WTC11 (cell line): Measurements from ENCODE around the gene PPP6R3. TPM values are rescaled to one million over a fixed set of nuclear protein-coding genes. Genes with fewer than 3 reads are reported as not detected.

ENCODE experiments used
- ATAC-seq: fragments of 200-7000 bp; cut with Tn5 transposase; 2 replicates; pipeline ENCODE4 v1.10.0; 2021; ENCODE audit warnings: mild to moderate bottlenecking, moderate library complexity
- CTCF ChIA-PET: fragments of 300-600 bp; sonication (Branson Sonifier 250); formaldehyde crosslinking; loops from one replicate; lab custom pipeline; 2021; ENCODE audit warnings: antibody characterized with exemption; lab: Charles Lee
- POLR2A ChIA-PET: fragments of 350-600 bp; sonication (Branson Sonifier 250); formaldehyde crosslinking; loops from one replicate; lab custom pipeline; 2021; ENCODE audit warnings: antibody characterized with exemption; lab: Charles Lee
- DNase-seq: peaks from one replicate; pipeline ENCODE4 v3.0.0; 2021; ENCODE audit warnings: low spot score
- H3K27ac Mint-ChIP-seq: 2 replicates; pipeline ENCODE4 v1.8.0; 2021; ENCODE audit warnings: mixed read lengths
- H3K27me3 Mint-ChIP-seq: 2 replicates; pipeline ENCODE4 v1.8.0; 2021; ENCODE audit warnings: low read depth, mild to moderate bottlenecking, moderate library complexity, mixed read lengths
- H3K36me3 Mint-ChIP-seq: 2 replicates; pipeline ENCODE4 v1.8.0; 2021; ENCODE audit warnings: mixed read lengths
- H3K4me1 Mint-ChIP-seq: 2 replicates; pipeline ENCODE4 v1.8.0; 2022; ENCODE audit warnings: mixed read lengths
- H3K4me3 Mint-ChIP-seq: 2 replicates; pipeline ENCODE4 v1.8.0; 2021; ENCODE audit warnings: mild to moderate bottlenecking, moderate library complexity, mixed read lengths
- H3K9me3 Mint-ChIP-seq: 2 replicates; pipeline ENCODE4 v1.8.0; 2021; ENCODE audit warnings: mixed read lengths
- AFF4 ChIP-seq: sonication (generic); formaldehyde crosslinking; IDR thresholded peaks from 2 replicates; pipeline ENCODE4 v1.8.1; 2023; ENCODE audit warnings: mild to moderate bottlenecking, missing genetic modification reagents, borderline replicate concordance
- IRF2 ChIP-seq: sonication (generic); formaldehyde crosslinking; IDR thresholded peaks from 2 replicates; pipeline ENCODE4 v1.8.0; 2022; ENCODE audit warnings: low read depth, missing genetic modification reagents, borderline replicate concordance
- KAT7 ChIP-seq: sonication (generic); formaldehyde crosslinking; IDR thresholded peaks from 2 replicates; pipeline ENCODE4 v1.8.1; 2023; ENCODE audit warnings: missing genetic modification reagents, mild to moderate bottlenecking, borderline replicate concordance
- PRRX2 ChIP-seq: fragments of 250-450 bp; sonication (Bioruptor Pico); IDR thresholded peaks from 2 replicates; pipeline ENCODE4 v1.8.0; 2021; ENCODE audit warnings: mild to moderate bottlenecking
- ZNF263 ChIP-seq: sonication (generic); formaldehyde crosslinking; IDR thresholded peaks from 2 replicates; pipeline ENCODE4 v1.8.1; 2022; ENCODE audit warnings: low read depth, mild to moderate bottlenecking, moderate library complexity, missing genetic modification reagents
- ZNF396 ChIP-seq: fragments of 250-450 bp; sonication (Bioruptor Pico); IDR thresholded peaks from 2 replicates; pipeline ENCODE4 v1.8.0; 2021; ENCODE audit warnings: mild to moderate bottlenecking, moderate library complexity, borderline replicate concordance
- total RNA-seq: library from RNA; stranded (reverse); gene quantifications from 3 replicates; pipeline ENCODE4 v1.2.3, GENCODE V29; 2021
- TF ChIP-seq, protein P1 (sequence below): sonication (generic); formaldehyde crosslinking; IDR thresholded peaks from 2 replicates; pipeline ENCODE4 v1.8.1; 2023; ENCODE audit warnings: mild to moderate bottlenecking, missing genetic modification reagents
- TF ChIP-seq, protein P2 (sequence below): sonication (generic); formaldehyde crosslinking; IDR thresholded peaks from 2 replicates; pipeline ENCODE4 v1.8.1; 2022; ENCODE audit warnings: low read depth, missing genetic modification reagents, borderline replicate concordance
- TF ChIP-seq, protein P3 (sequence below): sonication (generic); formaldehyde crosslinking; IDR thresholded peaks from 2 replicates; pipeline ENCODE4 v1.8.0; 2022; ENCODE audit warnings: missing genetic modification reagents
- TF ChIP-seq, protein P4 (sequence below): sonication (generic); formaldehyde crosslinking; IDR thresholded peaks from 2 replicates; pipeline ENCODE4 v1.8.0; 2023; ENCODE audit warnings: missing genetic modification reagents, mild to moderate bottlenecking, borderline replicate concordance

Gene PPP6R3
- total RNA-seq, 1 experiment from 2014 or later, result 138 TPM

DNA sequence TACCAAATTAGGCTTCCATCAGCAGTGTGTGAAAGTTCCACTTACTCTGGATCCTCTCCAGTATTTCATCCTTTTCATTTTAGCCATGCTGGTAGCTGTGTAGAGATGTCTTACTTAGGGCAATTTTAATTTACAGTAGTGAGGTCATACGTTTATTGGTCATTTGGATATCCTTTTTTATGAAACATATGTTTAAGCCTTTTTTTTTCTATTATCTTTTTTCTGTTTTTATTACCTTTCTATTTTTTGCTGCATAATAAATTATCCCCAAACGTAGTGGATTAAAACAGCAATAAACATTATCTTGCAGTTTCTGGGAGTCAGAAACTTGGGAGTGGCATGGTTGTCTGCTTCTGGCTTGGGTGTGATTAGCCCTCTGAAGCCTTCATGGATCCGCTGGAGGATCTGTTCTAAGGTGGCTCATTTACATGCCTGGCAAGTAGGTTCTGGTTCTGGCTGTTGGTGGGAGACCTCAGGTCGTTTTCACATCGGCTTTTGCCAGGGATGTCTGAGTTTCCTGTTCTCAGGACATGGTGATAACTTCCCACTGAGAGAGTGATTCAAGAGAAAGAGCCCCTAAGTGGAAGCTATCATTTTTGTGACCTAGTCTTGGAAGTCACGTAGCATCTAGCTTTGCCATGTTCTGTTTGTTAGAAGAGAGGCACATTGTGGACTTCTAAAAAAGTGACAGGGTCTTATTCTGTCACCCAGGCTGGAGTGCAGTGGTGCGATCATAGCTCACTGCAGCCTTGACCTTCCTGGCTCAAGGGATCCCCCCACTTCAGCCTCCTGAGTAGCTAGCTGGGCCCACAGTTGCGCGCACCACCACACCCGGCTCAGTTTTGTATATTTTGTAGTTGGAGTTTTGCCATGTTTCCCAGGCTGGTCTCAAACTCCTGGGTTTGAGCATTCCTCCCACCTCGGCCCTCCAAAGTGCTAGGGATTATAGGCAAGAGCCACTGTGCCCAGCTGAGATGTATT lies 38.6 kb downstream of the PPP6R3 start (continued):
- TF ChIP-seq, protein P1, sequence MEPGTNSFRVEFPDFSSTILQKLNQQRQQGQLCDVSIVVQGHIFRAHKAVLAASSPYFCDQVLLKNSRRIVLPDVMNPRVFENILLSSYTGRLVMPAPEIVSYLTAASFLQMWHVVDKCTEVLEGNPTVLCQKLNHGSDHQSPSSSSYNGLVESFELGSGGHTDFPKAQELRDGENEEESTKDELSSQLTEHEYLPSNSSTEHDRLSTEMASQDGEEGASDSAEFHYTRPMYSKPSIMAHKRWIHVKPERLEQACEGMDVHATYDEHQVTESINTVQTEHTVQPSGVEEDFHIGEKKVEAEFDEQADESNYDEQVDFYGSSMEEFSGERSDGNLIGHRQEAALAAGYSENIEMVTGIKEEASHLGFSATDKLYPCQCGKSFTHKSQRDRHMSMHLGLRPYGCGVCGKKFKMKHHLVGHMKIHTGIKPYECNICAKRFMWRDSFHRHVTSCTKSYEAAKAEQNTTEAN (CRISPR knock-in tag), result no peak
- TF ChIP-seq AFF4 (CRISPR knock-in tag), result no peak
- TF ChIP-seq PRRX2 (CRISPR knock-in tag), result no peak
- TF ChIP-seq, protein P2, sequence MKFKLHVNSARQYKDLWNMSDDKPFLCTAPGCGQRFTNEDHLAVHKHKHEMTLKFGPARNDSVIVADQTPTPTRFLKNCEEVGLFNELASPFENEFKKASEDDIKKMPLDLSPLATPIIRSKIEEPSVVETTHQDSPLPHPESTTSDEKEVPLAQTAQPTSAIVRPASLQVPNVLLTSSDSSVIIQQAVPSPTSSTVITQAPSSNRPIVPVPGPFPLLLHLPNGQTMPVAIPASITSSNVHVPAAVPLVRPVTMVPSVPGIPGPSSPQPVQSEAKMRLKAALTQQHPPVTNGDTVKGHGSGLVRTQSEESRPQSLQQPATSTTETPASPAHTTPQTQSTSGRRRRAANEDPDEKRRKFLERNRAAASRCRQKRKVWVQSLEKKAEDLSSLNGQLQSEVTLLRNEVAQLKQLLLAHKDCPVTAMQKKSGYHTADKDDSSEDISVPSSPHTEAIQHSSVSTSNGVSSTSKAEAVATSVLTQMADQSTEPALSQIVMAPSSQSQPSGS (CRISPR knock-in tag), result no peak
- no peak for TF ChIP-seq ZNF263 (CRISPR knock-in tag)

- ATAC-seq (no peak), DNase-seq (no peak)
- CTCF ChIA-PET, result interaction anchor here (1.3 kb wide), 1 partner anchor 11 kb away, joined by 3 read pairs; no protein-coding TSS in a partner anchor
- TF ChIP-seq, protein P3, sequence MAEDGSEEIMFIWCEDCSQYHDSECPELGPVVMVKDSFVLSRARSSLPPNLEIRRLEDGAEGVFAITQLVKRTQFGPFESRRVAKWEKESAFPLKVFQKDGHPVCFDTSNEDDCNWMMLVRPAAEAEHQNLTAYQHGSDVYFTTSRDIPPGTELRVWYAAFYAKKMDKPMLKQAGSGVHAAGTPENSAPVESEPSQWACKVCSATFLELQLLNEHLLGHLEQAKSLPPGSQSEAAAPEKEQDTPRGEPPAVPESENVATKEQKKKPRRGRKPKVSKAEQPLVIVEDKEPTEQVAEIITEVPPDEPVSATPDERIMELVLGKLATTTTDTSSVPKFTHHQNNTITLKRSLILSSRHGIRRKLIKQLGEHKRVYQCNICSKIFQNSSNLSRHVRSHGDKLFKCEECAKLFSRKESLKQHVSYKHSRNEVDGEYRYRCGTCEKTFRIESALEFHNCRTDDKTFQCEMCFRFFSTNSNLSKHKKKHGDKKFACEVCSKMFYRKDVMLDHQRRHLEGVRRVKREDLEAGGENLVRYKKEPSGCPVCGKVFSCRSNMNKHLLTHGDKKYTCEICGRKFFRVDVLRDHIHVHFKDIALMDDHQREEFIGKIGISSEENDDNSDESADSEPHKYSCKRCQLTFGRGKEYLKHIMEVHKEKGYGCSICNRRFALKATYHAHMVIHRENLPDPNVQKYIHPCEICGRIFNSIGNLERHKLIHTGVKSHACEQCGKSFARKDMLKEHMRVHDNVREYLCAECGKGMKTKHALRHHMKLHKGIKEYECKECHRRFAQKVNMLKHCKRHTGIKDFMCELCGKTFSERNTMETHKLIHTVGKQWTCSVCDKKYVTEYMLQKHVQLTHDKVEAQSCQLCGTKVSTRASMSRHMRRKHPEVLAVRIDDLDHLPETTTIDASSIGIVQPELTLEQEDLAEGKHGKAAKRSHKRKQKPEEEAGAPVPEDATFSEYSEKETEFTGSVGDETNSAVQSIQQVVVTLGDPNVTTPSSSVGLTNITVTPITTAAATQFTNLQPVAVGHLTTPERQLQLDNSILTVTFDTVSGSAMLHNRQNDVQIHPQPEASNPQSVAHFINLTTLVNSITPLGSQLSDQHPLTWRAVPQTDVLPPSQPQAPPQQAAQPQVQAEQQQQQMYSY (CRISPR knock-in tag), result no peak
- TF ChIP-seq KAT7 (CRISPR knock-in tag) (no peak), IRF2 (CRISPR knock-in tag) (no peak), ZNF396 (CRISPR knock-in tag) (no peak)
- TF ChIP-seq, protein P4, sequence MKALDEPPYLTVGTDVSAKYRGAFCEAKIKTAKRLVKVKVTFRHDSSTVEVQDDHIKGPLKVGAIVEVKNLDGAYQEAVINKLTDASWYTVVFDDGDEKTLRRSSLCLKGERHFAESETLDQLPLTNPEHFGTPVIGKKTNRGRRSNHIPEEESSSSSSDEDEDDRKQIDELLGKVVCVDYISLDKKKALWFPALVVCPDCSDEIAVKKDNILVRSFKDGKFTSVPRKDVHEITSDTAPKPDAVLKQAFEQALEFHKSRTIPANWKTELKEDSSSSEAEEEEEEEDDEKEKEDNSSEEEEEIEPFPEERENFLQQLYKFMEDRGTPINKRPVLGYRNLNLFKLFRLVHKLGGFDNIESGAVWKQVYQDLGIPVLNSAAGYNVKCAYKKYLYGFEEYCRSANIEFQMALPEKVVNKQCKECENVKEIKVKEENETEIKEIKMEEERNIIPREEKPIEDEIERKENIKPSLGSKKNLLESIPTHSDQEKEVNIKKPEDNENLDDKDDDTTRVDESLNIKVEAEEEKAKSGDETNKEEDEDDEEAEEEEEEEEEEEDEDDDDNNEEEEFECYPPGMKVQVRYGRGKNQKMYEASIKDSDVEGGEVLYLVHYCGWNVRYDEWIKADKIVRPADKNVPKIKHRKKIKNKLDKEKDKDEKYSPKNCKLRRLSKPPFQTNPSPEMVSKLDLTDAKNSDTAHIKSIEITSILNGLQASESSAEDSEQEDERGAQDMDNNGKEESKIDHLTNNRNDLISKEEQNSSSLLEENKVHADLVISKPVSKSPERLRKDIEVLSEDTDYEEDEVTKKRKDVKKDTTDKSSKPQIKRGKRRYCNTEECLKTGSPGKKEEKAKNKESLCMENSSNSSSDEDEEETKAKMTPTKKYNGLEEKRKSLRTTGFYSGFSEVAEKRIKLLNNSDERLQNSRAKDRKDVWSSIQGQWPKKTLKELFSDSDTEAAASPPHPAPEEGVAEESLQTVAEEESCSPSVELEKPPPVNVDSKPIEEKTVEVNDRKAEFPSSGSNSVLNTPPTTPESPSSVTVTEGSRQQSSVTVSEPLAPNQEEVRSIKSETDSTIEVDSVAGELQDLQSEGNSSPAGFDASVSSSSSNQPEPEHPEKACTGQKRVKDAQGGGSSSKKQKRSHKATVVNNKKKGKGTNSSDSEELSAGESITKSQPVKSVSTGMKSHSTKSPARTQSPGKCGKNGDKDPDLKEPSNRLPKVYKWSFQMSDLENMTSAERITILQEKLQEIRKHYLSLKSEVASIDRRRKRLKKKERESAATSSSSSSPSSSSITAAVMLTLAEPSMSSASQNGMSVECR, result no peak
- POLR2A ChIA-PET, result no interaction called here
- Mint-ChIP-seq H3K36me3 (no peaks in the 10 kb centered on the region), H3K27me3 (no peaks in the 10 kb centered on the region), H3K9me3 (peaks cover 11% of the 10 kb centered on the region), H3K4me3 (no peak overlapping the region), H3K27ac (peak overlapping the region; percentile 47), H3K4me1 (peaks cover 58% of the 10 kb centered on the region)
These were observed 39.7 kb downstream of the PPP6R3 start for GRCh38 chr11:68500206-68500605.
